HG03097 (cell line): Measurements from ENCODE around the gene SLC28A1.
"Not testable (repeated sequence)": the region's sequence is repeated elsewhere in the genome, so short reads cannot be mapped to it uniquely, and the experiment has no call there.

ENCODE experiments used
- ATAC-seq: cut with Tn5 transposase; IDR thresholded peaks from one replicate; pipeline ENCODE4 v1.9.1; 2021; ENCODE audit not compliant: unreplicated experiment, low FRiP score

Gene SLC28A1

GRCh38 chr15:84908564-84908963, 24.1 kb downstream of the SLC28A1 start:
- no peak for ATAC-seq

- no peak for ATAC-seq
Measured at GRCh38 chr15:84909029-84909428, 24.6 kb downstream of the SLC28A1 start.

- ATAC-seq, result no peak
Measured at GRCh38 chr15:84909782-84910181, 25.3 kb downstream of the SLC28A1 start.

GRCh38 chr15:84910928-84911623, 26.6 kb downstream of the SLC28A1 start:
- ATAC-seq, result no peak

- ATAC-seq, result no peak
Measured at GRCh38 chr15:84911879-84912660, 27.6 kb downstream of the SLC28A1 start.

GRCh38 chr15:84913360-84913723, 28.9 kb downstream of the SLC28A1 start:
- ATAC-seq, result no peak

- no peak for ATAC-seq
Measured at GRCh38 chr15:84914351-84914750, 29.9 kb downstream of the SLC28A1 start.

- ATAC-seq, result peak; percentile 88
Measured at GRCh38 chr15:84914909-84915605, 30.6 kb downstream of the SLC28A1 start.

- no peak for ATAC-seq
Measured at GRCh38 chr15:84915606-84915958, 31.1 kb downstream of the SLC28A1 start.

GRCh38 chr15:84917452-84917851, 33.0 kb downstream of the SLC28A1 start:
- no peak for ATAC-seq

- ATAC-seq, result no peak
Measured at GRCh38 chr15:84919106-84919667, 34.7 kb downstream of the SLC28A1 start.

GRCh38 chr15:84921121-84921520, 36.7 kb downstream of the SLC28A1 start:
- ATAC-seq, result no peak

- no peak for ATAC-seq
Measured at GRCh38 chr15:84922530-84922929, 38.1 kb downstream of the SLC28A1 start.

- ATAC-seq, result no peak
Measured at GRCh38 chr15:84924077-84924731, 39.7 kb downstream of the SLC28A1 start.

GRCh38 chr15:84924821-84925569, 40.5 kb downstream of the SLC28A1 start:
- ATAC-seq, result not testable (repeated sequence)

- no peak for ATAC-seq
Measured at GRCh38 chr15:84925906-84926305, 41.4 kb downstream of the SLC28A1 start.

GRCh38 chr15:84926491-84927230, 42.2 kb downstream of the SLC28A1 start:
- ATAC-seq, result no peak

GRCh38 chr15:84928843-84929168, 44.3 kb downstream of the SLC28A1 start:
- no peak for ATAC-seq

GRCh38 chr15:84929795-84930603, 45.5 kb downstream of the SLC28A1 start:
- ATAC-seq, result no peak
